GM18526 (cell line): ENCODE data around the gene SLC17A2.

ENCODE experiments used
- POLR2A ChIP-seq: IDR thresholded peaks from 3 replicates; pipeline ENCODE4 v1.6.1; 2011; ENCODE audit not compliant: insufficient read length; ENCODE audit errors: extremely low read depth

Gene SLC17A2

GRCh38 chr6:25930532-25931410 lies at the start of gene SLC17A2:
Gene SLC17A2 (minus strand): TSS chr6:25930691. CDS start chr6:25925796, 4,895 bp downstream.
- TF ChIP-seq POLR2A: no peak

- no peak for TF ChIP-seq POLR2A
Measured at GRCh38 chr6:25975923-25976560, 45.6 kb upstream of the SLC17A2 start.

GRCh38 chr6:25973923-25974555 lies 43.5 kb upstream of the SLC17A2 start:
- TF ChIP-seq POLR2A: no peak

- TF ChIP-seq POLR2A: no peak
Measured at GRCh38 chr6:25972902-25973301, 42.4 kb upstream of the SLC17A2 start.

- no peak for TF ChIP-seq POLR2A
Measured at GRCh38 chr6:25972128-25972527, 41.6 kb upstream of the SLC17A2 start.

- no peak for TF ChIP-seq POLR2A
Measured at GRCh38 chr6:25971187-25971821, 40.8 kb upstream of the SLC17A2 start.

- TF ChIP-seq POLR2A: no peak
Measured at GRCh38 chr6:25968769-25969168, 38.3 kb upstream of the SLC17A2 start.

GRCh38 chr6:25966711-25967110 lies 36.2 kb upstream of the SLC17A2 start:
- TF ChIP-seq POLR2A: no peak

- no peak for TF ChIP-seq POLR2A
Measured at GRCh38 chr6:25965058-25965457, 34.6 kb upstream of the SLC17A2 start.

- TF ChIP-seq POLR2A: no peak
Measured at GRCh38 chr6:25963426-25964123, 33.1 kb upstream of the SLC17A2 start.

GRCh38 chr6:25962149-25963127 lies 31.9 kb upstream of the SLC17A2 start, which contains the start of gene TRIM38:
Gene TRIM38 (plus strand): TSS chr6:25962802. CDS start chr6:25966523, 3,721 bp downstream.
- peak; percentile 80 for TF ChIP-seq POLR2A

- no peak for TF ChIP-seq POLR2A
Measured at GRCh38 chr6:25961619-25962148, 31.2 kb upstream of the SLC17A2 start.

- no peak for TF ChIP-seq POLR2A
Measured at GRCh38 chr6:25960734-25961133, 30.2 kb upstream of the SLC17A2 start.

GRCh38 chr6:25959890-25960536 lies 29.5 kb upstream of the SLC17A2 start:
- no peak for TF ChIP-seq POLR2A
